ENCODE data around the gene SPATA9.

DNA sequence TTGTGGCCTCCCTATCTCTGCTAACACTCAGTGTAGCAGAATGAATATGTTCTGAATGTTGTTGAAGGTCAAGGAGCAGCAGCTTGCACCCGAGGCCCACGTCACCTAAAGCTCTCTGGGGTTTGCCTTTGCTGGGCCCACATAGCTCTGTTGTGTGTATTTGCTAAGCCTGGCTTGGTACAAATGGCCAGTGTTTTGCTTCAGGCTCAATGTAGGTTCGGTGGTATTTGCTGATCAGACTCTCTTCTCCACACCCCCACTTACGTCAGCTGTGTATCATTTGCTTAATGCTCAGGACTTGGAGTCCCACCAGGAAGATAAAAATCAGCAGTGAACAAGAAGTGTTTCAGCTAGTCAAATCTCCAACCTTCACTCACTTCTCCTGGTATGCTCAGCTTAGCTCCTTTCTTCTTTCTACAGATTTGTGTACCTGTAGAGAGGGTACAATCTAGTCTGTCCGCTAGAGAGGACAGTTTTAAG is 41.0 kb downstream of the SPATA9 start:
- TF ChIP-seq, protein P1, sequence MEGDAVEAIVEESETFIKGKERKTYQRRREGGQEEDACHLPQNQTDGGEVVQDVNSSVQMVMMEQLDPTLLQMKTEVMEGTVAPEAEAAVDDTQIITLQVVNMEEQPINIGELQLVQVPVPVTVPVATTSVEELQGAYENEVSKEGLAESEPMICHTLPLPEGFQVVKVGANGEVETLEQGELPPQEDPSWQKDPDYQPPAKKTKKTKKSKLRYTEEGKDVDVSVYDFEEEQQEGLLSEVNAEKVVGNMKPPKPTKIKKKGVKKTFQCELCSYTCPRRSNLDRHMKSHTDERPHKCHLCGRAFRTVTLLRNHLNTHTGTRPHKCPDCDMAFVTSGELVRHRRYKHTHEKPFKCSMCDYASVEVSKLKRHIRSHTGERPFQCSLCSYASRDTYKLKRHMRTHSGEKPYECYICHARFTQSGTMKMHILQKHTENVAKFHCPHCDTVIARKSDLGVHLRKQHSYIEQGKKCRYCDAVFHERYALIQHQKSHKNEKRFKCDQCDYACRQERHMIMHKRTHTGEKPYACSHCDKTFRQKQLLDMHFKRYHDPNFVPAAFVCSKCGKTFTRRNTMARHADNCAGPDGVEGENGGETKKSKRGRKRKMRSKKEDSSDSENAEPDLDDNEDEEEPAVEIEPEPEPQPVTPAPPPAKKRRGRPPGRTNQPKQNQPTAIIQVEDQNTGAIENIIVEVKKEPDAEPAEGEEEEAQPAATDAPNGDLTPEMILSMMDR (IDR thresholded peaks at IDR 0.05), result no peak
- TF ChIP-seq GABPA (IDR thresholded peaks at IDR 0.05; ENCODE audit: low read depth) (no peak), ELF1 (IDR thresholded peaks at IDR 0.05) (no peak), FOXM1 (IDR thresholded peaks at IDR 0.05; ENCODE audit: low read depth) (no peak), EP300 (IDR thresholded peaks at IDR 0.05; ENCODE audit: borderline replicate concordance in 1 of 2, low read depth in 1 of 2, low read length in 1 of 2) (no peak), RXRA (IDR thresholded peaks at IDR 0.05; ENCODE audit: borderline replicate concordance, low read depth) (no peak), RCOR1 (IDR thresholded peaks at IDR 0.05; ENCODE audit: low read length) (no peak)
- TF ChIP-seq, protein P2, sequence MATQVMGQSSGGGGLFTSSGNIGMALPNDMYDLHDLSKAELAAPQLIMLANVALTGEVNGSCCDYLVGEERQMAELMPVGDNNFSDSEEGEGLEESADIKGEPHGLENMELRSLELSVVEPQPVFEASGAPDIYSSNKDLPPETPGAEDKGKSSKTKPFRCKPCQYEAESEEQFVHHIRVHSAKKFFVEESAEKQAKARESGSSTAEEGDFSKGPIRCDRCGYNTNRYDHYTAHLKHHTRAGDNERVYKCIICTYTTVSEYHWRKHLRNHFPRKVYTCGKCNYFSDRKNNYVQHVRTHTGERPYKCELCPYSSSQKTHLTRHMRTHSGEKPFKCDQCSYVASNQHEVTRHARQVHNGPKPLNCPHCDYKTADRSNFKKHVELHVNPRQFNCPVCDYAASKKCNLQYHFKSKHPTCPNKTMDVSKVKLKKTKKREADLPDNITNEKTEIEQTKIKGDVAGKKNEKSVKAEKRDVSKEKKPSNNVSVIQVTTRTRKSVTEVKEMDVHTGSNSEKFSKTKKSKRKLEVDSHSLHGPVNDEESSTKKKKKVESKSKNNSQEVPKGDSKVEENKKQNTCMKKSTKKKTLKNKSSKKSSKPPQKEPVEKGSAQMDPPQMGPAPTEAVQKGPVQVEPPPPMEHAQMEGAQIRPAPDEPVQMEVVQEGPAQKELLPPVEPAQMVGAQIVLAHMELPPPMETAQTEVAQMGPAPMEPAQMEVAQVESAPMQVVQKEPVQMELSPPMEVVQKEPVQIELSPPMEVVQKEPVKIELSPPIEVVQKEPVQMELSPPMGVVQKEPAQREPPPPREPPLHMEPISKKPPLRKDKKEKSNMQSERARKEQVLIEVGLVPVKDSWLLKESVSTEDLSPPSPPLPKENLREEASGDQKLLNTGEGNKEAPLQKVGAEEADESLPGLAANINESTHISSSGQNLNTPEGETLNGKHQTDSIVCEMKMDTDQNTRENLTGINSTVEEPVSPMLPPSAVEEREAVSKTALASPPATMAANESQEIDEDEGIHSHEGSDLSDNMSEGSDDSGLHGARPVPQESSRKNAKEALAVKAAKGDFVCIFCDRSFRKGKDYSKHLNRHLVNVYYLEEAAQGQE (IDR thresholded peaks at IDR 0.05; ENCODE audit: low read depth, low read length), result no peak
